Mesodermal cell (in vitro differentiated cells): ENCODE measurements around the gene CCDC30.

Source experiments
- H3K27ac ChIP-seq: 2 replicates; pipeline ENCODE4 v1.7.0; 2013; ENCODE audit warnings: mild to moderate bottlenecking, low read depth, low read length, moderate library complexity; ENCODE audit not compliant: severe bottlenecking
- H3K36me3 ChIP-seq: 2 replicates; pipeline ENCODE4 v1.7.1; 2013; ENCODE audit warnings: mild to moderate bottlenecking, low read length, moderate library complexity; ENCODE audit not compliant: control insufficient read depth, insufficient read depth
- H3K4me1 ChIP-seq: one replicate; pipeline ENCODE4 v1.7.1; 2013; ENCODE audit warnings: mild to moderate bottlenecking, low read length; ENCODE audit not compliant: insufficient read depth, control insufficient read depth, poor library complexity, severe bottlenecking
- H3K4me3 ChIP-seq: 2 replicates; pipeline ENCODE4 v1.7.0; 2013; ENCODE audit warnings: low read length, control low read depth, mild to moderate bottlenecking; ENCODE audit not compliant: insufficient read depth, poor library complexity, severe bottlenecking; ENCODE audit errors: extremely low read depth
- H3K9me3 ChIP-seq: 2 replicates; pipeline ENCODE4 v1.7.1; 2013; ENCODE audit warnings: mild to moderate bottlenecking, low read length, moderate library complexity; ENCODE audit not compliant: control insufficient read depth
- WGBS, 2 experiments: methylation state at CpG; one replicate each; pipeline ENCODE4 v1.1.5; 2013; ENCODE audit warnings: missing lambda C conversion rate in 2 of 2; ENCODE audit not compliant: insufficient coverage in 2 of 2; 5-methylcytosine and 5-hydroxymethylcytosine counted together

Gene CCDC30

GRCh38 chr1:42524330-42524729 is 61.2 kb downstream of the CCDC30 start:
- Histone ChIP-seq H3K36me3 (no peaks in the 10 kb centered on the region), H3K9me3 (peaks cover 4% of the 10 kb centered on the region), H3K27ac (no peak overlapping the region), H3K4me3 (no peak overlapping the region), H3K4me1 (no peaks in the 10 kb centered on the region)
- 100% methylated on average over 1 of the region's 3 CpGs for WGBS, 2 experiments

- no peak overlapping the region for H3K4me3 ChIP-seq
- H3K27ac ChIP-seq: no peak overlapping the region
- no peaks in the 10 kb centered on the region for H3K9me3 ChIP-seq
- WGBS, 2 experiments: 87 to 92% methylated on average over 1 to 3 of the region's 3 CpGs
- no peaks in the 10 kb centered on the region for H3K4me1 ChIP-seq
- H3K36me3 ChIP-seq: no peaks in the 10 kb centered on the region
Measured at GRCh38 chr1:42529724-42530181, 66.7 kb downstream of the CCDC30 start.

GRCh38 chr1:42531043-42531442 is 68.0 kb downstream of the CCDC30 start:
- no peaks in the 10 kb centered on the region for H3K4me1 ChIP-seq
- H3K36me3 ChIP-seq: no peaks in the 10 kb centered on the region
- no peak overlapping the region for H3K4me3 ChIP-seq
- no peaks in the 10 kb centered on the region for H3K9me3 ChIP-seq
- H3K27ac ChIP-seq: no peak overlapping the region
- 86 to 91% methylated on average over 1 of the region's 2 CpGs for WGBS, 2 experiments

- WGBS, 2 experiments: 93 to 94% methylated on average over 6 of the region's 6 CpGs
- Histone ChIP-seq H3K36me3 (no peaks in the 10 kb centered on the region), H3K27ac (no peak overlapping the region), H3K9me3 (no peaks in the 10 kb centered on the region), H3K4me1 (no peaks in the 10 kb centered on the region), H3K4me3 (no peak overlapping the region)
Measured at GRCh38 chr1:42533101-42533863, 70.2 kb downstream of the CCDC30 start.

- no CpG with 5 or more reads among the region's 1 CpG for WGBS, 2 experiments
- no peak overlapping the region for H3K27ac ChIP-seq
- H3K9me3 ChIP-seq: no peaks in the 10 kb centered on the region
Measured at GRCh38 chr1:42541104-42541503, 78.0 kb downstream of the CCDC30 start.

GRCh38 chr1:42551180-42551579 is 88.1 kb downstream of the CCDC30 start:
- H3K36me3 ChIP-seq: no peaks in the 10 kb centered on the region
- no peak overlapping the region for H3K4me3 ChIP-seq
- H3K9me3 ChIP-seq: no peaks in the 10 kb centered on the region
- no peaks in the 10 kb centered on the region for H3K4me1 ChIP-seq
- WGBS, 2 experiments: 100% methylated on average over 1 of the region's 3 CpGs
- H3K27ac ChIP-seq: no peak overlapping the region

More at GRCh38 chr1:42541104-42541503, 78.0 kb downstream of the CCDC30 start:
- Histone ChIP-seq H3K36me3 (no peaks in the 10 kb centered on the region), H3K4me1 (no peaks in the 10 kb centered on the region), H3K4me3 (no peak overlapping the region)

GRCh38 chr1:42551590-42551989 is 88.5 kb downstream of the CCDC30 start:
- Histone ChIP-seq H3K4me1 (no peaks in the 10 kb centered on the region), H3K4me3 (no peak overlapping the region), H3K36me3 (no peaks in the 10 kb centered on the region), H3K9me3 (no peaks in the 10 kb centered on the region), H3K27ac (no peak overlapping the region)
- 83 to 100% methylated on average over 1 to 3 of the region's 3 CpGs for WGBS, 2 experiments

- Histone ChIP-seq H3K27ac (no peak overlapping the region), H3K4me3 (no peak overlapping the region), H3K36me3 (no peaks in the 10 kb centered on the region), H3K9me3 (no peaks in the 10 kb centered on the region), H3K4me1 (no peaks in the 10 kb centered on the region)
- WGBS, 2 experiments: no CpG with 5 or more reads among the region's 4 CpGs
Measured at GRCh38 chr1:42552636-42553035, 89.5 kb downstream of the CCDC30 start.

- 100% methylated on average over 1 of the region's 1 CpG; no CpG with 5 or more reads in 1 of the 2 experiments for WGBS, 2 experiments
- H3K27ac ChIP-seq: no peak overlapping the region
Measured at GRCh38 chr1:42557230-42557851, 94.3 kb downstream of the CCDC30 start.

GRCh38 chr1:42567038-42567437 is 104.0 kb downstream of the CCDC30 start:
- Histone ChIP-seq H3K27ac (no peak overlapping the region), H3K4me3 (no peak overlapping the region), H3K4me1 (no peaks in the 10 kb centered on the region), H3K36me3 (no peaks in the 10 kb centered on the region), H3K9me3 (no peaks in the 10 kb centered on the region)

More at GRCh38 chr1:42557230-42557851, 94.3 kb downstream of the CCDC30 start:
- no peak overlapping the region for H3K4me3 ChIP-seq
- no peaks in the 10 kb centered on the region for H3K9me3 ChIP-seq
- no peaks in the 10 kb centered on the region for H3K4me1 ChIP-seq
- H3K36me3 ChIP-seq: no peaks in the 10 kb centered on the region

- H3K36me3 ChIP-seq: no peaks in the 10 kb centered on the region
- no peaks in the 10 kb centered on the region for H3K4me1 ChIP-seq
- no peak overlapping the region for H3K4me3 ChIP-seq
- no peak overlapping the region for H3K27ac ChIP-seq
- H3K9me3 ChIP-seq: no peaks in the 10 kb centered on the region
- WGBS, 2 experiments: no CpG with 5 or more reads among the region's 1 CpG
Measured at GRCh38 chr1:42576935-42577334, 113.8 kb downstream of the CCDC30 start.
